Ovary (tissue), 3 donors: ENCODE results near the gene DAP.

Experiments
- CTCF ChIP-seq, 3 donors: fragments of 450-650 bp in 2 of 3; fragments of 200-600 bp in 1 of 3; IDR thresholded peaks; one replicate each; pipeline versions ENCODE4 v1.5.1 to v1.8.0; 2016 to 2022; ENCODE audit warnings: antibody characterized with exemption in 3 of 3, mild to moderate bottlenecking in 1 of 3
- EP300 ChIP-seq: sonication (generic); formaldehyde crosslinking; IDR thresholded peaks from one replicate; pipeline ENCODE4 v1.6.1; 2017; ENCODE audit warnings: antibody characterized with exemption
- POLR2A ChIP-seq: fragments of 450-650 bp; IDR thresholded peaks from one replicate; pipeline ENCODE4 v1.6.1; 2017; ENCODE audit warnings: antibody characterized with exemption, mild to moderate bottlenecking, moderate library complexity
- donor health status: DM: no; HTN: no; CAD: no.

- TF ChIP-seq POLR2A (no peak), CTCF (IDR thresholded peaks at IDR 0.05) (no peak), EP300 (no peak)
Measured at GRCh38 chr5:10736354-10736753, 24.7 kb downstream of the DAP start.
